Measurements from ENCODE around the gene RIOK3.
"Not testable (repeated sequence)": the region's sequence is repeated elsewhere in the genome, so short reads cannot be mapped to it uniquely, and the experiment has no call there.

RIOK3 gene

GRCh38 chr18:23498877-23499276 lies 45.8 kb downstream of the RIOK3 start:
- peak; percentile 72 to 73 for DNase-seq

- DNase-seq = no peak
Observed at GRCh38 chr18:23499291-23499781, 46.2 kb downstream of the RIOK3 start.

- DNase-seq = no peak
Observed at GRCh38 chr18:23501626-23502025, 48.5 kb downstream of the RIOK3 start.

- no peak for DNase-seq
Observed at GRCh38 chr18:23502516-23503037, 49.5 kb downstream of the RIOK3 start.

GRCh38 chr18:23503038-23503962 lies 50.2 kb downstream of the RIOK3 start, which contains the start of gene RMC1:
Gene RMC1, plus strand, starts transcription at chr18:23503511. Its CDS starts 108 bp downstream, at chr18:23503619.
- DNase-seq = peak; percentile 98

GRCh38 chr18:23503963-23504344 lies 50.9 kb downstream of the RIOK3 start:
- no peak for DNase-seq

GRCh38 chr18:23504720-23505119 lies 51.6 kb downstream of the RIOK3 start:
- no peak for DNase-seq

GRCh38 chr18:23506393-23506792 lies 53.3 kb downstream of the RIOK3 start:
- no peak for DNase-seq

- not testable (repeated sequence) for DNase-seq
Observed at GRCh38 chr18:23510923-23511322, 57.8 kb downstream of the RIOK3 start.

GRCh38 chr18:23512216-23512615 lies 59.1 kb downstream of the RIOK3 start:
- not testable (repeated sequence) for DNase-seq

GRCh38 chr18:23512641-23513040 lies 59.6 kb downstream of the RIOK3 start:
- no peak for DNase-seq

- DNase-seq = peak; percentile 71 to 76
Observed at GRCh38 chr18:23515911-23516546, 62.9 kb downstream of the RIOK3 start.

GRCh38 chr18:23519734-23520133 lies 66.6 kb downstream of the RIOK3 start:
- no peak for DNase-seq

GRCh38 chr18:23521271-23521670 lies 68.2 kb downstream of the RIOK3 start:
- DNase-seq = no peak

GRCh38 chr18:23521907-23522306 lies 68.8 kb downstream of the RIOK3 start:
- no peak for DNase-seq

- no peak for DNase-seq
Observed at GRCh38 chr18:23523429-23524212, 70.5 kb downstream of the RIOK3 start.

- no peak for DNase-seq
Observed at GRCh38 chr18:23524213-23524707, 71.2 kb downstream of the RIOK3 start.

- DNase-seq = no peak
Observed at GRCh38 chr18:23526501-23527063, 73.5 kb downstream of the RIOK3 start.

GRCh38 chr18:23528580-23529472 lies 75.7 kb downstream of the RIOK3 start:
- DNase-seq = no peak

GRCh38 chr18:23529604-23530003 lies 76.5 kb downstream of the RIOK3 start:
- DNase-seq = no peak

- DNase-seq = no peak
Observed at GRCh38 chr18:23530195-23530594, 77.1 kb downstream of the RIOK3 start.
